Peyer's patch (tissue), 4 donors: ENCODE data around the gene SCYGR2.

Experiments used
- POLR2A ChIP-seq, 2 donors: fragments of 450-650 bp; IDR thresholded peaks; one replicate each; pipeline ENCODE4 v1.5.1; 2017; ENCODE audit warnings: antibody characterized with exemption in 2 of 2, mild to moderate bottlenecking in 2 of 2, moderate library complexity in 2 of 2
- TF ChIP-seq, protein P1 (sequence below), 6 experiments: fragments of 450-650 bp in 4 of 6; fragments of 200-600 bp in 2 of 6; sonication (generic) in 1 of 6; IDR thresholded peaks; one replicate each; pipeline ENCODE4 v1.5.1; 2017 to 2019; ENCODE audit warnings: antibody characterized with exemption in 6 of 6, mild to moderate bottlenecking in 3 of 6, moderate library complexity in 1 of 6

DNA sequence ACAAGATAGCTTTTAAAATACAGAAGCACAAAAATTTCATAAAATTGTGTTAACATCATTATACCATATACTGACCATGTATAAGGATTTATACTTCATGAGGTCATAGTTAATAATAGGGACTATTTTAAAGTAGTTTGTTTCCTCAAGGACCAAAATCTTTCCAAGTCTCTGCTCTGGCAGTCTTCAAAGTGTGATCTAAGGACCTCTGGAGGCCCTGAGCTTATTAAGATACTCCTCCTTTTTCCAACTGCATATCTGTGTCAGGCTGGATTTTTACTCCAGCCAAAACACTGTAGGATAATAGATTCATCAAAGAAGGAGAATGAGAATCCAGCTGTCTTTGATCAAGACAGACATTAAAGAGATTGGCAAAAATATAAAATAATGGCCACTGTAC, 1.7 kb upstream of the SCYGR2 start:
- no peak for TF ChIP-seq POLR2A (IDR thresholded peaks at IDR 0.05)
- TF ChIP-seq, protein P1, sequence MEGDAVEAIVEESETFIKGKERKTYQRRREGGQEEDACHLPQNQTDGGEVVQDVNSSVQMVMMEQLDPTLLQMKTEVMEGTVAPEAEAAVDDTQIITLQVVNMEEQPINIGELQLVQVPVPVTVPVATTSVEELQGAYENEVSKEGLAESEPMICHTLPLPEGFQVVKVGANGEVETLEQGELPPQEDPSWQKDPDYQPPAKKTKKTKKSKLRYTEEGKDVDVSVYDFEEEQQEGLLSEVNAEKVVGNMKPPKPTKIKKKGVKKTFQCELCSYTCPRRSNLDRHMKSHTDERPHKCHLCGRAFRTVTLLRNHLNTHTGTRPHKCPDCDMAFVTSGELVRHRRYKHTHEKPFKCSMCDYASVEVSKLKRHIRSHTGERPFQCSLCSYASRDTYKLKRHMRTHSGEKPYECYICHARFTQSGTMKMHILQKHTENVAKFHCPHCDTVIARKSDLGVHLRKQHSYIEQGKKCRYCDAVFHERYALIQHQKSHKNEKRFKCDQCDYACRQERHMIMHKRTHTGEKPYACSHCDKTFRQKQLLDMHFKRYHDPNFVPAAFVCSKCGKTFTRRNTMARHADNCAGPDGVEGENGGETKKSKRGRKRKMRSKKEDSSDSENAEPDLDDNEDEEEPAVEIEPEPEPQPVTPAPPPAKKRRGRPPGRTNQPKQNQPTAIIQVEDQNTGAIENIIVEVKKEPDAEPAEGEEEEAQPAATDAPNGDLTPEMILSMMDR (IDR thresholded peaks at IDR 0.05), result no peak
